BLaER1 treated with 17β-estradiol and CSF1 and Interleukin-3, amounts not matched to agents 10 nM and 100 nM (cell line): ENCODE measurements around the gene MOGAT3.

Experiments
- H3K27ac ChIP-seq, 11 experiments: shearing (Covaris generic); formaldehyde crosslinking; 2 replicates each; pipeline ENCODE4 v1.8.1; 2022
- H3K27me3 ChIP-seq, 11 experiments: shearing (Covaris generic); formaldehyde crosslinking; 2 replicates each; pipeline ENCODE4 v1.8.1; 2022
- H3K36me3 ChIP-seq, 11 experiments: shearing (Covaris generic); formaldehyde crosslinking; 2 replicates each; pipeline ENCODE4 v1.8.1; 2022
- H3K4me1 ChIP-seq, 10 experiments: shearing (Covaris generic); formaldehyde crosslinking; 2 replicates each; pipeline ENCODE4 v1.8.1; 2022
- H3K4me2 ChIP-seq, 11 experiments: shearing (Covaris generic); formaldehyde crosslinking; 2 replicates each; pipeline ENCODE4 v1.8.1; 2022
- H3K4me3 ChIP-seq, 10 experiments: shearing (Covaris generic); formaldehyde crosslinking; 2 replicates each; pipeline ENCODE4 v1.8.1; 2022
- H3K9ac ChIP-seq, 11 experiments: shearing (Covaris generic); formaldehyde crosslinking; 2 replicates each; pipeline ENCODE4 v1.8.1; 2022
- H3K9me3 ChIP-seq, 11 experiments: shearing (Covaris generic); formaldehyde crosslinking; replicated peaks in 1 of 11; 2 replicates each; pipeline ENCODE4 v1.8.1; 2022
- H4K20me1 ChIP-seq, 11 experiments: shearing (Covaris generic); formaldehyde crosslinking; 2 replicates each; pipeline ENCODE4 v1.8.1; 2022
- Cebpa-rat ChIP-seq, 11 experiments: shearing (Covaris generic); IDR thresholded peaks; 2 replicates each; pipeline ENCODE4 v1.8.1; 2022

The MOGAT3 gene

DNA sequence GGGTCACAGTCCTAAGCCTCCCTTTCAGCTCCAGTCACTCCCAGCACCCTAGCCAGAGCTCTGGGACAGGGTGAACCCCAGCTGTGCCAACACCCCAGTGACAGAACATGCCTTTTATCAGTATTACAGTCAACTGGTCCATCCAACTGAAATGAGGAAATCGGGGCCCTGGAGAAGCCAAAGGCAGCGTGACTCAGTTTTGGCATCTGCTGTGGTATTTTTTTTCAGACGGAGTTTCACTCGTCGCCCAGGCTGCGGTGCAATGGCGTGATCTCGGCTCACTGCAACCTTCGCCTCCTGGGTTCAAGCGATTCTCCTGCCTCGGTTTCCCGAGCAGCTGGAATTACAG, 40.2 kb upstream of the MOGAT3 start:
- Histone ChIP-seq H3K4me2 (peak overlapping the region; percentile 90 to 100 (median 98)), H3K9ac (peak overlapping the region in 7 of 11 experiments; percentile 23 to 82 (median 25); a peak in 7 of 22 replicates), H3K27ac (peak overlapping the region in 8 of 11 experiments; percentile 45 to 90 (median 82); a peak in 14 of 22 replicates), H3K4me1 (peaks cover 83 to 91% (median 89%) of the 10 kb centered on the region in 10 experiments), H3K4me3 (no peak overlapping the region), H3K9me3 (no peaks in the 10 kb centered on the region), H3K27me3 (no peaks in the 10 kb centered on the region), H3K36me3 (peaks cover 21 to 53% (median 38%) of the 10 kb centered on the region in 11 experiments; a peak in 19 of 22 replicates), H4K20me1 (peaks cover 0 to 61% (median 21%) of the 10 kb centered on the region in 11 experiments; a peak in 13 of 22 replicates)
- no peak for TF ChIP-seq Cebpa-rat (IDR thresholded peaks at IDR 0.05)

DNA sequence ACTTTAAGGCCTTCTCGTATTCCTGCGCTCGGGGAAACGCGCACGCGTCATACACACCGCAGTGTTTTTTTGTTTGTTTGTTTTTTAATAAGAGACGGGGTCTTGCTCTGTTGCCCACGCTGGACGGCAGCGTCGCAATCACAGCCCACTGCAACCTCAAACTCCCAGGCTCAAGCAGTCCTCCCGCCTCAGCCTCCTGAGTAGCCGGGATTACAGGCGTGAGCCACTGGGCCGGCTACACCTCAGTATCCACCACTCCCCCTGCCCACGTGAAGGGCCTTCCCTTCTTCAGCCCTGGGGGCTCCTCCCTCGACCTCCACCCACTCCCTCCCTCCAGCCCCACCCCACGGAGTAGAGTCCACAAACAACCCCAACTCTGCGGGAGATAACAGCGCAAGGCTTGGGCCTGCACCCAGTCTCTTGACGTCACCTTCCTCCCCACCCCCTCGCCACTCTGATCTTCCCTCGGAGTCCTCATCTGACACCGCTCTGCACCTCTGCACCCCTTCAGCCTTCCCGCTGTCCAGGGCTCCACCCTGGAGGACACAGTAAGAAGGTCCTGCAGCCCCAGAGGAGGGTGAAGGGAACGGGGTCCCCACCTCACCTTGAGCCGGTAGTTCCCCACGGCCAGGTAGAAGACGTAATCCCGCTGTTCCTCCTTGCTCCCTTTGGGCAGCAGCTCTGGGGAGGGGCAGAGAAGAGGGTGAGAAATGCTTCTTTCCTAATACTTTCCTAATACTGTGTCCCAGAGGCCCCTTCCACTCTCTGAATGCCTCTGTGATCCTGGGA, 39.6 kb upstream of the MOGAT3 start:
- Histone ChIP-seq H3K9ac (peak overlapping the region in 10 of 11 experiments; percentile 23 to 84 (median 76); a peak in 12 of 22 replicates), H3K27me3 (no peaks in the 10 kb centered on the region), H4K20me1 (peaks cover 0 to 66% (median 21%) of the 10 kb centered on the region in 11 experiments; a peak in 15 of 22 replicates), H3K4me2 (peak overlapping the region; percentile 90 to 100 (median 98)), H3K36me3 (peaks cover 18 to 51% (median 34%) of the 10 kb centered on the region in 11 experiments; a peak in 18 of 22 replicates), H3K27ac (peak overlapping the region in 8 of 11 experiments; percentile 45 to 90 (median 82); a peak in 16 of 22 replicates), H3K9me3 (no peaks in the 10 kb centered on the region), H3K4me1 (peaks cover 82 to 91% (median 90%) of the 10 kb centered on the region in 10 experiments), H3K4me3 (no peak overlapping the region)
- no peak for TF ChIP-seq Cebpa-rat (IDR thresholded peaks at IDR 0.05)

DNA sequence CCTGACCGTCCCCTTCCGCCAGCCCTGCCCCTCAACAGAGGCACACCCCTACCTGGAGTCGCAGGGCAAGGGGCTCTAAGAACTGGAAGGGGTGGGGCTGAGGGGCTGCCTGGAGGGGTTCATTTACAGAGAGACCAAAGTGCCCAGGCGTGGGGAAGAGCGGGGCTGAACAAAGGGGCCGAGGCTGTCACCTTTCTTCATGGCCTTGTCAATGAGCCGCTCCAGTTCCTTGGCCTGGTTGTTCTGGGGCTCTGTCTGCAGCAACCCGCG, 39.0 kb upstream of the MOGAT3 start:
- no peak for TF ChIP-seq Cebpa-rat (IDR thresholded peaks at IDR 0.05)
- no peaks in the 10 kb centered on the region for H3K27me3 ChIP-seq
- H3K9ac ChIP-seq: peak overlapping the region; percentile 64 to 84 (median 75); a peak in 20 of 22 replicates
- H3K4me2 ChIP-seq: peak overlapping the region; percentile 90 to 100 (median 98)
- H3K4me1 ChIP-seq: peaks cover 79 to 93% (median 91%) of the 10 kb centered on the region in 10 experiments
- H4K20me1 ChIP-seq: peaks cover 0 to 71% (median 26%) of the 10 kb centered on the region in 11 experiments; a peak in 15 of 22 replicates
- peaks cover 18 to 55% (median 33%) of the 10 kb centered on the region in 11 experiments; a peak in 18 of 22 replicates for H3K36me3 ChIP-seq
- H3K9me3 ChIP-seq: no peaks in the 10 kb centered on the region
- peak overlapping the region in 6 of 10 experiments; percentile 41 to 65 (median 54); a peak in 9 of 20 replicates for H3K4me3 ChIP-seq
- H3K27ac ChIP-seq: peak overlapping the region in 10 of 11 experiments; percentile 53 to 90 (median 80); a peak in 19 of 22 replicates

DNA sequence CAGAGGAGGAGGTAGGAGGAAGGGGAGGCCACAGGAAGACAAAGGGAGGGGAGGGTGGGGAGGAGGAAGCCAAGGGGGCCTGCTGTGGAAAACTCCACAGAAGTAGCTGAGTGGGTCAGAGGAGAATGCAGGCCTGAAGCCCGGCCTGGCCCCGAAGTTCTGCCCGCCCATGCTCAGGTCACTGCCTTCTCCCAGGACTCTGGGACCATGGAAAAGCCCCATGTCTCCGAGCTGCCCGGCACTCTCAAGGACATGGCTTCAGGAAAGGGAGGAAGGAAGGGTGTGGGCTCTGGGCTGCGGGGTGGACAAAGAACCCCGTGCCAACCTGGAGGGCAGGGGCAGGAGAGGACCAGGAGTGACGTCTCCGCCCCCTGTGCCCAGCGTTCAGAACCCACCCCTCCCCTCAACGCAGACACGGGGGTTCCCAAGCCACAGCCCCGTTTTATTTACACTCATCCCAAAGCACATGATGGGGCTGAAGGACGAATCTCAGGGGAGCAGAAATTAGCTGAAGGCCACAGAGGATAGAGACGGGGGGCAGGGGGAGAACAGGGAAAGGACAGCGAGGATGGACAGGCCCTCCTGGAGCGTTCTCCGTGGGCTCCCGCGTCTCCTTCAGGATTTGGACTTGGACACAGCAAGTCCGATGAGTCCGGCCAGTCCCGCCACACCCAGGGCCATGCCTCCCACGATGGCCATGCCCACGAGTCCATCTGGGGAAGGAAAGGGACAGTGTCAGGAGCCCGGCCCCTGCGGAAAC, 38.5 kb upstream of the MOGAT3 start:
- Histone ChIP-seq H3K4me2 (peak overlapping the region; percentile 90 to 100 (median 98)), H4K20me1 (peaks cover 0 to 76% (median 31%) of the 10 kb centered on the region in 11 experiments; a peak in 15 of 22 replicates), H3K4me3 (peak overlapping the region in 8 of 10 experiments; percentile 21 to 65 (median 49); a peak in 13 of 20 replicates), H3K4me1 (peaks cover 79 to 94% (median 91%) of the 10 kb centered on the region in 10 experiments), H3K36me3 (peaks cover 18 to 60% (median 34%) of the 10 kb centered on the region in 11 experiments; a peak in 18 of 22 replicates), H3K9me3 (no peaks in the 10 kb centered on the region), H3K9ac (peak overlapping the region; percentile 64 to 84 (median 75); a peak in 21 of 22 replicates), H3K27me3 (no peaks in the 10 kb centered on the region), H3K27ac (peak overlapping the region in 10 of 11 experiments; percentile 53 to 90 (median 80); a peak in 19 of 22 replicates)
- no peak for TF ChIP-seq Cebpa-rat (IDR thresholded peaks at IDR 0.05)

DNA sequence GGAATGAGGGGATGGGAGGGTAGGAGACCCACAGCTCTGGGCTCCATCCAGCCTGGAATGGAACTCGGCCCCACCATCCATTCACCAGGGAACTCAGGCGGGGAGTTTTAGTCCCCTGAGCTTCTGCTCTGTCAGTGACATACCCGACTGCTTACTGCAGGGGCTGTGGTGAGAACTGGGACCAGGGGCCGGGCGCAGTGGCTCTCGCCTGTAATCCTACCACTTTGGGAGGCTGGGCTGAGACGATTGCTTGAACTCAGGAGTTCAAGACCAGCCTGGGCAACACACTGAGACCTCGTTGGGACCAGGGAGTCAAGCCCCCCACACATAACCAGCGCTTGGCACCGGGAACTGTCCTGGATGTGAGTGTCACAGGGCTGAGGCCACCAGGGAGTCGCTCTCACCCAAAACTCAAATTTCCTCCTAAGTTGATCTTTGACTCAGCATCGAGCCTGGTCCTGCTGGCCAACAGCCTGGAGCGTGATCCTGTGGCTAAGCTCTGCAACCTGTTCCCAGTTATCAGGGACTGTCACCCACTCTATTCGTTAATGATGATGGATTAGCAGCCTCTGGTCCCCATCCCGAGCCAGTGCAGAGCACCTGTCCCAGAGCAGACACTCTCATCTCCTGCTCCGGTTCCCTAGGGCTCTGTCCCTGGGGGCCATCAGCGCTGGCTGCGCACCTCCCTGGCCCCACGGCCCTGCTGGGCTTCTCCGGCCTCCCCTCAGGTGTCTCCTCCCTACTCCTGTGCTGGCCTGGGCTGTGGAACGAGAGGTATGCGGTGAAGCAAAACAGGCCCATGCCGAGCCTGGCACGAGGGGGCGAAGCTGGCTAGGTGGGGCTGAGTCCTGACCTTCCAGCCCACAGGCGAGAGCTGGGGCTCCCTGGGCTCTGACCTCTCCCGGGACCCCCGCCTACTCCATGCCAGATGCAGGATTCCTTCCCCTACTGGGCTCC, 37.7 kb upstream of the MOGAT3 start:
- Histone ChIP-seq H3K9me3 (no peaks in the 10 kb centered on the region), H4K20me1 (peaks cover 0 to 76% (median 27%) of the 10 kb centered on the region in 11 experiments; a peak in 15 of 22 replicates), H3K27ac (peak overlapping the region in 10 of 11 experiments; percentile 53 to 90 (median 80); a peak in 19 of 22 replicates), H3K9ac (peak overlapping the region; percentile 64 to 84 (median 75); a peak in 21 of 22 replicates), H3K4me2 (peak overlapping the region; percentile 90 to 100 (median 98)), H3K36me3 (peaks cover 17 to 66% (median 38%) of the 10 kb centered on the region in 11 experiments; a peak in 19 of 22 replicates), H3K4me3 (peak overlapping the region in 8 of 10 experiments; percentile 45 to 65 (median 56); a peak in 16 of 20 replicates), H3K4me1 (peaks cover 74 to 88% (median 85%) of the 10 kb centered on the region in 10 experiments), H3K27me3 (no peaks in the 10 kb centered on the region)
- no peak for TF ChIP-seq Cebpa-rat (IDR thresholded peaks at IDR 0.05)

DNA sequence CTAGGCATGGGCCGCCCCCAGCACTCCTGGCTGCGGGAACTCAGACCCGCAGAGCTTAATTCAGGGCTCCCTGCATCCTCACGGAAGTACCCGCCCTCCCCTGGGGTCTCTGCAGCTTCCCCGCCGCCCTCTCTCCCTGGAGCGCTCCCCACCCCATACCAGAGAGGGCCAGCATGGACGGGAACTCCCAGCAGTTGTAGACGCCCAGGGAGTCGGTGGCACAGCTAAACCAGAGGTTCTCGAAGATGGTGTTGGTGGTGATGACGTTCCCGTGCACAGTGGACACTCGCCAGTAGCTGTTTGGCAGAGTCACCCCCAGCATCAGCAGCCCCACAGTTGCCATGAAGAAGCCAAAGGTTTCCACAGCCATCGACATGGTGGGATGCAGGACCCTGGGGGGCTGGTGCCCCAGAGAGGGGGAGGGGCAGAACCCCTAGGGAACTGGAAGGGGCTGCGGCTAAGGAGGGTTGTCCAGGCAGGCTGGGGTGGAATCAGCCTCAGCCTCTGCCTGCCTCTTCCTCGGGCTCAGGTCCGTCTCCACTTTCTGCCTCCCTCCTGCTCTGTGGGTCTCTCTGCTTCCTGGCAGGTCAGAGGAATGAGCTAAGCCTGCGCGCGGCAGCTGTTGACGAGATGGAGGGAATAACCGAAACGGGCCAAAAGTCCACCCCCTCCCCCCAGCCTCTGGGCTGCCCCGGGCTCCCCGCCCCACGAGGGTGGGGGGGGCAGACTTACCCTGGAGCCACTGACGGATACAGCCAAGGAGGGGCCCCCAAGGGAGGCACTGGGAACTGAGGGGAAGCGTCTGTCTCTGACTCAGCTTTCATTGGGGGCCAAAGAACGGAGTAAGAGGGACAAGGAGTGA, 36.6 kb upstream of the MOGAT3 start, which contains the start of gene CLDN15:
Gene CLDN15, minus strand, starts transcription at position 597 of the 862 bp plus-strand sequence. Its CDS starts 221 bp downstream, at position 376.
- Histone ChIP-seq H3K9me3 (no peaks in the 10 kb centered on the region), H3K27ac (peak within 1 kb of the TSS in 10 of 11 experiments; percentile 53 to 90 (median 80); a peak in 19 of 22 replicates), H3K36me3 (peaks cover 12 to 64% (median 28%) of the 10 kb centered on the region in 11 experiments; a peak in 19 of 22 replicates), H3K4me2 (peak within 1 kb of the TSS; percentile 90 to 100 (median 98)), H4K20me1 (peaks cover 0 to 67% (median 19%) of the 10 kb centered on the region in 11 experiments; a peak in 13 of 22 replicates), H3K27me3 (no peaks in the 10 kb centered on the region), H3K9ac (peak within 1 kb of the TSS; percentile 64 to 84 (median 75); a peak in 21 of 22 replicates), H3K4me1 (peaks cover 67 to 77% (median 74%) of the 10 kb centered on the region in 10 experiments), H3K4me3 (peak within 1 kb of the TSS in 8 of 10 experiments; percentile 45 to 65 (median 56); a peak in 16 of 20 replicates)
- no peak for TF ChIP-seq Cebpa-rat (IDR thresholded peaks at IDR 0.05)
